HG03196 (cell line): ENCODE measurements around the gene SEC31A.
"Not testable (repeated sequence)": the region's sequence is repeated elsewhere in the genome, so short reads cannot be mapped to it uniquely, and the experiment has no call there.

ENCODE experiments used
- ATAC-seq: cut with Tn5 transposase; IDR thresholded peaks from one replicate; pipeline ENCODE4 v1.9.1; 2021; ENCODE audit not compliant: unreplicated experiment

SEC31A gene

GRCh38 chr4:82890901-82891706 is at the start of gene SEC31A:
SEC31A (minus strand) TSS chr4:82891153; CDS start chr4:82881936, 9,217 bp downstream.
- ATAC-seq: peak; percentile 90

- ATAC-seq: no peak
Measured at GRCh38 chr4:82939414-82939813, 48.5 kb upstream of the SEC31A start.

- ATAC-seq: no peak
Measured at GRCh38 chr4:82934441-82934840, 43.5 kb upstream of the SEC31A start.

- ATAC-seq: no peak
Measured at GRCh38 chr4:82930848-82931755, 40.1 kb upstream of the SEC31A start.

GRCh38 chr4:82921795-82922194 is 30.8 kb upstream of the SEC31A start:
- no peak for ATAC-seq

- no peak for ATAC-seq
Measured at GRCh38 chr4:82919386-82919785, 28.4 kb upstream of the SEC31A start.

- no peak for ATAC-seq
Measured at GRCh38 chr4:82918091-82918490, 27.1 kb upstream of the SEC31A start.

GRCh38 chr4:82913968-82914367 is 23.0 kb upstream of the SEC31A start:
- ATAC-seq: not testable (repeated sequence)

GRCh38 chr4:82913305-82913704 is 22.4 kb upstream of the SEC31A start:
- ATAC-seq: no peak

- ATAC-seq: no peak
Measured at GRCh38 chr4:82909326-82909725, 18.4 kb upstream of the SEC31A start.

GRCh38 chr4:82906469-82906868 is 15.5 kb upstream of the SEC31A start:
- peak; percentile 37 for ATAC-seq

GRCh38 chr4:82905205-82905604 is 14.3 kb upstream of the SEC31A start:
- ATAC-seq: peak; percentile 53

- ATAC-seq: no peak
Measured at GRCh38 chr4:82903737-82904136, 12.8 kb upstream of the SEC31A start.

- no peak for ATAC-seq
Measured at GRCh38 chr4:82901183-82901718, 10.3 kb upstream of the SEC31A start.

GRCh38 chr4:82900411-82901182 is 9.6 kb upstream of the SEC31A start, which contains the start of gene THAP9:
THAP9 (plus strand) TSS chr4:82900735; CDS start chr4:82900803, 68 bp downstream.
- ATAC-seq: peak; percentile 89

GRCh38 chr4:82900066-82900410 is 9.1 kb upstream of the SEC31A start:
- ATAC-seq: peak; percentile 10

GRCh38 chr4:82899374-82900065 is 8.6 kb upstream of the SEC31A start:
- no peak for ATAC-seq

GRCh38 chr4:82898322-82899243 is 7.6 kb upstream of the SEC31A start:
- ATAC-seq: no peak

GRCh38 chr4:82896755-82897154 is 5.8 kb upstream of the SEC31A start:
- ATAC-seq: no peak
